ENCODE data around the gene ECHS1. TPM values are rescaled to one million over a fixed set of nuclear protein-coding genes. Genes with fewer than 3 reads are reported as not detected.

Gene ECHS1
- total RNA-seq = 100 to 1,000 TPM; 293 to 780 (median 436) TPM
- long read RNA-seq, transcript ECHS1-201 (8 exons, 1,617 nt) = major isoform, 793 of 820 reads
- long read RNA-seq, partial matches to known transcripts = 14 of 820 reads
- long read RNA-seq, other reads (novel, unspliced or antisense) = 13 of 820 reads

DNA sequence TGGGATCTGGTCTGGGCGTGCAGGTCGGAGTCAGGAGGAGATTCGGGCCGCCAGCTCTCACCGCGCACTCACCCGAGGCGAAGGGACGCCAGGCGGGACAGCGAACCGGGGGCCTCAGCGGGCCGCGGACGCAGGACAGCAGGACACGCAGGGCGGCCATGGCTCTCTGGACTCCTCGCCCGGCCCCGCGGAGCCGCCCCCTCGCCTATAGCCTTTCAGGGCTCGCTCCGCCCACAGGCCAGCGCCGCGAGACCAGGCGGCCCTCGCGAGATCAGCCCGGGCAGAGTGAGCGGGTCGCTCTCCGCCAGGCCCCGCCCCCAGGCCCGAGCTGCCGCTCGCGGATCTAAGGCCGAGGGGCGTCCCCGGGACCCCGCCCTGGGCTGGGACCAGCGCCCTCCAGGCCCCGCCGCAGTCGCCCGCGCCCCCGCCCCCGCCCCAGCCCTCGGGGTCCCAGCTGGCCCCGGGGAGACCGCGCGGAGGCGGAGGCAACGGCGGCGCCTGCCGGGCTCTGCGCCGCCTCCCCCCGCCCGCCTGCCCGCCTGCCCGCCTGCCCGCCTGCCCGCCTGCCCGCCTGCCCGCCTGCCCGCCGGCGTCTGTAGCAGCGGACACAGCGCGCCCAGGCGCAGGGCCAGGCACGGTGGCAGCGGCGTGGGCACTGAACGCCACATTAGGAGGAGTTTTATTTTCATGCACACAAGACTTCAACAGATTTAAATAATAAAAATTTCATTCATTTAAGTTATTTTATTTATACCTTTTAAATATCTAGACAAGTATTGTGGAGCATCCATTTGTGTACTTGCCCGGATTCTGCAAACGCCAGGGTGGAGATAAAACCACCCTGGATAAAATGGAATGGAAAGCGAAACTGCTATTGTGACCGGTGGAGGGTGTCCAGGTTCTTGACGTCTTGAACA, at the start of gene ECHS1:
Gene ECHS1 (minus strand): TSS at position 181 of the 917 bp plus-strand sequence. CDS start 21 bp downstream, at position 160.
- under 1% methylated on average over 19 of the region's 89 CpGs for WGBS (ENCODE audit: insufficient coverage, low coverage, low lambda C conversion rate, missing lambda C conversion rate)
- H3K4me3 ChIP-seq = peak within 1 kb of the TSS; percentile 66 to 76 (median 66)
- intact Hi-C loops (cut with DNase I) = loop anchor here in 1 of 2 donors (10.0 kb wide), 1 partner anchor 49 kb away; no protein-coding TSS in a partner anchor
- peak; percentile 98 to 99 (median 98) for DNase-seq
- no peaks in the 10 kb centered on the region for H3K9me3 ChIP-seq
- TF ChIP-seq, protein P1, sequence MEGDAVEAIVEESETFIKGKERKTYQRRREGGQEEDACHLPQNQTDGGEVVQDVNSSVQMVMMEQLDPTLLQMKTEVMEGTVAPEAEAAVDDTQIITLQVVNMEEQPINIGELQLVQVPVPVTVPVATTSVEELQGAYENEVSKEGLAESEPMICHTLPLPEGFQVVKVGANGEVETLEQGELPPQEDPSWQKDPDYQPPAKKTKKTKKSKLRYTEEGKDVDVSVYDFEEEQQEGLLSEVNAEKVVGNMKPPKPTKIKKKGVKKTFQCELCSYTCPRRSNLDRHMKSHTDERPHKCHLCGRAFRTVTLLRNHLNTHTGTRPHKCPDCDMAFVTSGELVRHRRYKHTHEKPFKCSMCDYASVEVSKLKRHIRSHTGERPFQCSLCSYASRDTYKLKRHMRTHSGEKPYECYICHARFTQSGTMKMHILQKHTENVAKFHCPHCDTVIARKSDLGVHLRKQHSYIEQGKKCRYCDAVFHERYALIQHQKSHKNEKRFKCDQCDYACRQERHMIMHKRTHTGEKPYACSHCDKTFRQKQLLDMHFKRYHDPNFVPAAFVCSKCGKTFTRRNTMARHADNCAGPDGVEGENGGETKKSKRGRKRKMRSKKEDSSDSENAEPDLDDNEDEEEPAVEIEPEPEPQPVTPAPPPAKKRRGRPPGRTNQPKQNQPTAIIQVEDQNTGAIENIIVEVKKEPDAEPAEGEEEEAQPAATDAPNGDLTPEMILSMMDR (IDR thresholded peaks at IDR 0.05) = no peak
- peak; percentile 81 for TF ChIP-seq POLR2A (IDR thresholded peaks at IDR 0.05)
- no peaks in the 10 kb centered on the region for H3K27me3 ChIP-seq
- ATAC-seq = peak; percentile 89 to 96 (median 95)
- peaks cover 0 to 32% (median 17%) of the 10 kb centered on the region in 4 donors for H3K36me3 ChIP-seq
- peaks cover 0 to 20% (median 9%) of the 10 kb centered on the region in 4 donors for H3K4me1 ChIP-seq
- peak within 1 kb of the TSS; percentile 75 to 92 (median 80) for H3K27ac ChIP-seq

DNA sequence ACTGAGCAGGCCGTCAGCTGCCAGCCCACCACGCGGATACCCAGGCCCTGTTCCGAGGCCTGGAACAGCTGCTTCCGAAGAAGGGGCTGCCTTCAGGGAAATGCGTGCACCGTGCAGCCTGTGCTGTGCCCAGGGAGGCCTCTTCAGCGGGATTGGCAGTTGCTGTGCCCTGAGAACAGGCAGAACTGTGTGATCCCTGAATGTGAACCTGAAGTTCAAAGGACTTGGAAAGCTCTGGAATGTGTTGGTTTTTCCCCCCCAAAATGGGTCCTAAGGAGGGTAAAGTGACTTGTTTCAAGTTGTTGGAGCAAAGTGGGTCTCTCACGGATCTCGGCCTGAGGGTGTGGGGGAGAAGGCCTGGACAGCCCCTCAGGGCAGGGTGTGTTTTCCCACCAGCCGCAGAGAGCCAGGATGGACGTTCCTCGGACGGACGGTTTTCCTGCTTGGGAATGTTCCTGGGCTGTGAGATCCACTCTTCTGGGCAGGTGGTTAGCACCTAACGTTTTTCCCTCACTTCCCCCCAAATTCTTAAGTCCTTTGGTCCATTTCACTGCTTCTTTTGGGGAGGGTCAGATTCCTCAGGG, 49.2 kb upstream of the ECHS1 start:
- ATAC-seq (peak in 1 of 4 donors; percentile 3), DNase-seq (peak in 1 of 3 donors; percentile 49)
- no peaks in the 10 kb centered on the region for H3K27me3 ChIP-seq
- no peaks in the 10 kb centered on the region for H3K4me1 ChIP-seq
- H3K9me3 ChIP-seq = no peaks in the 10 kb centered on the region
- no peak overlapping the region for H3K4me3 ChIP-seq
- TF ChIP-seq, protein P1 (IDR thresholded peaks at IDR 0.05) = no peak
- TF ChIP-seq POLR2A (IDR thresholded peaks at IDR 0.05) = no peak
- no peaks in the 10 kb centered on the region for H3K36me3 ChIP-seq
- no peak overlapping the region for H3K27ac ChIP-seq
- intact Hi-C loops (cut with DNase I) = loop anchor here in 1 of 2 donors (10.0 kb wide), 1 partner anchor 152 kb away; no protein-coding TSS in a partner anchor
- WGBS (ENCODE audit: insufficient coverage, low coverage, low lambda C conversion rate, missing lambda C conversion rate) = no CpG with 5 or more reads among the region's 16 CpGs

DNA sequence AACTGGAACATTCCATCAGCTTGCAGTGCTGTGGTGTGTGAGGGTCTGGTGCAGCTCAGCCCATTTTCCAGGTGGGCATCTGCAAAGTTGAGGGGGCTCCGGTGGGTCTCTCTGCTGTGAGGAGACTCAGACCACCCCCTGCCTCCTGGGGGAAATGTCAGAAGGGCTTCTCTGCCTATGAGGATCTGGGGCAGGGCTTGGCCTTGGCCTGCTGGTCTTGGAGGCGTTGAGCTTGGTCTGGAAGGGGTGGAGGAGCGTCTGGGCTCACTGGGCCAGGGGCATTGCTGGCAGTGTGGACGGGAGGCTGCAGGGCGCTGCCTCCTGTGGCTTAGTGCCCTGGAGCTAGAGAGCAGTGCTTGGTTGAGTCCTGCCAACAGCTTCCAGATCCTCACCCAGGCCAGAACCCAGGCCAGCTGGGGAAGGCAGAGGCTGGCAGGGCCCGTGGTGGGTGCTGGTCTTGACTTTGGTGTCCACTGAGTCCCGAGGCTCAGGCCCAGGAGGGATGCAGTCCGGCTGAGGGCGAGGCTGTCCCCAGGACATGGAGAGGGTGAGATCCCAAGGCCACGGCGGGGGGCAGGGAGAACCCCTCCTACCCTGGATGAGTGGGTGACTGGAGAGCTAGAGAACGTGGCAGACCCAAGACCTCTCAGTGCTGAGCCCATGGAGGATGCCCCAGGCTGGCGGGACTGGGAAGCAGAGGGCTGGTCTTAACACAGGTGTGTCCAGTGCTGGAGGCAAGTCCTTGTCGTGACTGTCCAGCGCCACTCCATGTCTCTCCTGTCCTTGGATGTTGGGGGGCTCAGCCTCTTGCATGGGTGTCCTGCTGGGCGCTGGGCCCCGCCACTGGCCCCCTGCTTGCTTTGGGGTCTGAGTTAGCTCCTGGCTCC, 48.4 kb upstream of the ECHS1 start:
- no peaks in the 10 kb centered on the region for H3K36me3 ChIP-seq
- TF ChIP-seq, protein P1 (IDR thresholded peaks at IDR 0.05) = no peak
- TF ChIP-seq POLR2A (IDR thresholded peaks at IDR 0.05) = no peak
- no peaks in the 10 kb centered on the region for H3K4me1 ChIP-seq
- WGBS (ENCODE audit: insufficient coverage, low coverage, low lambda C conversion rate, missing lambda C conversion rate) = 100% methylated on average over 1 of the region's 17 CpGs
- DNase-seq (peak in 1 of 3 donors; percentile 43), ATAC-seq (peak in 2 of 4 donors; percentile 8 to 17)
- H3K9me3 ChIP-seq = no peaks in the 10 kb centered on the region
- no peak overlapping the region for H3K27ac ChIP-seq
- H3K27me3 ChIP-seq = no peaks in the 10 kb centered on the region
- intact Hi-C loops (cut with DNase I) = loop anchor here in 1 of 2 donors (10.0 kb wide), 1 partner anchor 153 kb away; no protein-coding TSS in a partner anchor
- H3K4me3 ChIP-seq = no peak overlapping the region

DNA sequence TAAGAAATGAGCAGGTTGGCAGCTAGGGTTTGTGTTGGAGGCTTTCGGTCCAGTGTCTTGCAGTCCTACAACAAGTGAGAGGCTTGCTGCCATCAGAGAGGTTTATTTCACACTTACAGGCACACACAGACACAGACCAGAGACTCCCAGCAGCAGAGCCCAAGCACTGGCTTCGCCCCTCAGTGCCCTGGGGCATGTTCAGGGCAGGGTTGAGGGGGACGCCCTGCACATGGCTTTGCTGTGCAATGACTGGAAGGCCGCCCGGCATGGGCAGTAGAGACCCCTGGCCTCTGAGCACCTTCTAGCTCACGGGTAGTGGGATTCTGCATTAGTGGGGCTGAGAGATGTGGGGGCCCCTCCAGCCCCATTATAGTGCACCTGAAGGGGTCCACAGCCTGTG, 47.4 kb upstream of the ECHS1 start:
- ATAC-seq = no peak
- H3K27ac ChIP-seq = no peak overlapping the region
- no peaks in the 10 kb centered on the region for H3K4me1 ChIP-seq
- TF ChIP-seq, protein P1 (IDR thresholded peaks at IDR 0.05) = no peak
- TF ChIP-seq POLR2A (IDR thresholded peaks at IDR 0.05) = no peak
- no peak overlapping the region for H3K4me3 ChIP-seq
- intact Hi-C loops (cut with DNase I) = loop anchor here in 1 of 2 donors (10.0 kb wide), 1 partner anchor 154 kb away; no protein-coding TSS in a partner anchor
- H3K9me3 ChIP-seq = no peaks in the 10 kb centered on the region
- no CpG with 5 or more reads among the region's 6 CpGs for WGBS (ENCODE audit: insufficient coverage, low coverage, low lambda C conversion rate, missing lambda C conversion rate)
- no peaks in the 10 kb centered on the region for H3K36me3 ChIP-seq
- no peak for DNase-seq
- H3K27me3 ChIP-seq = no peaks in the 10 kb centered on the region

Data from right lobe of liver (tissue), 6 donors.